ENCODE results near the gene NR2C1.

GRCh38 chr12:95014554-95014953, 58.9 kb downstream of the NR2C1 start:
- no peak for TF ChIP-seq MAX (CRISPR knock-in tag; IDR thresholded peaks at IDR 0.05)
- no peak for TF ChIP-seq IRF2 (CRISPR knock-in tag; IDR thresholded peaks at IDR 0.05; ENCODE audit: borderline replicate concordance, low read depth)
